Activated T-helper 1 cell treated with anti-CD3 and anti-CD28 coated beads, Interleukin-12 subunit alpha, Interleukin-12 subunit beta, Interleukin-2, Interleukin-4 antibody, amounts not matched to agents 30 ng/mL and 10 ng/mL and 1 ng/mL, durations not matched to agents 14 hours and 24 hours and 36 hours (primary cell): Measurements from ENCODE around the gene LRRN2. TPM values are rescaled to one million over a fixed set of nuclear protein-coding genes. Genes with fewer than 3 reads are reported as not detected.

Experiments used
- DNase-seq: peaks from one replicate; pipeline ENCODE4 v3.0.0; 2021; ENCODE audit warnings: low spot score
- H3K27ac Mint-ChIP-seq: one replicate; pipeline ENCODE4 v1.8.0; 2021; ENCODE audit warnings: mild to moderate bottlenecking, mixed read lengths
- H3K27me3 Mint-ChIP-seq: one replicate; pipeline ENCODE4 v1.8.0; 2022; ENCODE audit warnings: mild to moderate bottlenecking, moderate library complexity, mixed read lengths; ENCODE audit not compliant: insufficient read depth
- H3K36me3 Mint-ChIP-seq: one replicate; pipeline ENCODE4 v1.8.0; 2021; ENCODE audit warnings: low read depth, mixed read lengths
- H3K4me1 Mint-ChIP-seq: one replicate; pipeline ENCODE4 v1.8.0; 2021; ENCODE audit warnings: low read depth, mixed read lengths
- H3K4me3 Mint-ChIP-seq: one replicate; pipeline ENCODE4 v1.8.0; 2021; ENCODE audit warnings: mild to moderate bottlenecking, moderate library complexity, mixed read lengths
- H3K9me3 Mint-ChIP-seq: one replicate; pipeline ENCODE4 v1.8.0; 2021; ENCODE audit warnings: mixed read lengths
- intact Hi-C: fragments of 100-400 bp; cut with micrococcal nuclease; formaldehyde crosslinking; loops from one replicate; pipeline ENCODE4 v1.15.1; 2024
- total RNA-seq: library from RNA; stranded (reverse); gene quantifications from 2 replicates; pipeline ENCODE4 v1.2.3, GENCODE V29; 2022

Gene LRRN2
- total RNA-seq, 1 donor from 2014 or later = not detected

DNA sequence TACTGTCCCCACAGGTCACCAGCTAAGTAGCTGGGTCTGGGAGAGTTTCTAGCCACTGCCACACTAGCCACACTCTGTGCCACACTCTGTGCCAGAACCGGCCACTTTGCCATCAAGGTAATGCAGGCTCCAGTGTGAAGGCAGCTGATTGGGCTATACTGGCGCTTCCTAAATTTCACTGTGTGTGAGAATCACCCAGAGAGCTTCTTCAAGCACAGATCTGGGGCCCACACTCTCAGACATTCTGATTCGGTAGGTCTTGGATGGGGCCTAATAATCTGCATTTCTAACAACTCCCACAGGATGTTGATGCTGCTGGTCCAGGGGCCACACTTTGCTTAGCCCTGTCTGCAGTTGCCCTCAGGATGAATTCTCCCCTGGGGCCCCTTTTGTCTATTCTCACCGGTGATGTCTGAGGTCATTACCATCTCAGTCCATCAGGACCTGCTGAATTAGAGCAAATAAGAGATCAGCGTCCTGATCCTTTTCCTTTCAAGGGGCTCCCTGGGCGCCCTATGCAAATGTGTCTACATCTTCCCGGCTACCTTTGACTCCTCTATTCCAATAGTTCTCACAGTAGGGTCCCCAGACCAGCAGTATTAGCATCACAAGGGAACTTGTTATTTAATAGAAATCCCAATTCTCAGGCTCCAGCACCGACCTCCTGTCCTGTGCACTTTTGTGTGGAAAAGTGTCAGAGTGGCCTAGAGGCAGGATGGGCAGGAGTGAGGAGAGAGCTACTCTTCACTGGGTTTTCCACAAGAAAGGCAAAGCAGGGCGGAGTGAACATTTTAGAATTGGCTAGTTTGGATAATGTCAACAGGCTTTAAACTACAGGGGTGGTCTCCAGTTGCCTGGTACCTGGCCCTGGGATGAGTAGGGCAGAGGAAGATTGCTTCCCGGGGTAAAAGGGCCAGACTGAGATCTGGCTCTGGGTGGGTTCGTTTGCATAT lies 24.7 kb upstream of the LRRN2 start:
- Mint-ChIP-seq H3K4me1 (no peaks in the 10 kb centered on the region), H3K36me3 (no peaks in the 10 kb centered on the region), H3K27me3 (peaks cover 24% of the 10 kb centered on the region), H3K4me3 (no peak overlapping the region), H3K9me3 (no peaks in the 10 kb centered on the region), H3K27ac (no peak overlapping the region)
- no peak for DNase-seq
- intact Hi-C loops = no loop called here

DNA sequence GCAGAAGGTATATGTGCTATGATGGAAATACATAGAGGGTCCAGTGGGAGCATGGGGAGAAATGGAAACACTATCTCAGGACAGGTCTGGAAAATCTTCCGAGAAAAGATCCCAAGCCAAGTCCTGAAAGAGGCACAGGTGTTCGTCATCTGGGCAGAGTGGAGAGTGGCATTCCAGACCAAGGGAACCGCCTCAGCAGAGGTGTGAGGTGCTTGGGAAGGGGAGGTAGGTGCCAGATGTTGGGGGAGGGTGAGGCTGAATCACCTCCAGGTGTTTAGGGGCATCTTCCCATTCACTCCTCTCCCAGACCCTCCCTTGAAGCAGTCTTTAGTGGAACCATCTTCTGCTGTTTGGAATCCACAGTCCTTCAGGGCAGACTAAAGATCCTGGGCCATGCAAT lies 23.5 kb upstream of the LRRN2 start:
- no peak for DNase-seq
- Mint-ChIP-seq H3K27me3 (peaks cover 24% of the 10 kb centered on the region), H3K4me1 (no peaks in the 10 kb centered on the region), H3K36me3 (no peaks in the 10 kb centered on the region), H3K27ac (no peak overlapping the region), H3K9me3 (no peaks in the 10 kb centered on the region), H3K4me3 (no peak overlapping the region)
- intact Hi-C loops = no loop called here

DNA sequence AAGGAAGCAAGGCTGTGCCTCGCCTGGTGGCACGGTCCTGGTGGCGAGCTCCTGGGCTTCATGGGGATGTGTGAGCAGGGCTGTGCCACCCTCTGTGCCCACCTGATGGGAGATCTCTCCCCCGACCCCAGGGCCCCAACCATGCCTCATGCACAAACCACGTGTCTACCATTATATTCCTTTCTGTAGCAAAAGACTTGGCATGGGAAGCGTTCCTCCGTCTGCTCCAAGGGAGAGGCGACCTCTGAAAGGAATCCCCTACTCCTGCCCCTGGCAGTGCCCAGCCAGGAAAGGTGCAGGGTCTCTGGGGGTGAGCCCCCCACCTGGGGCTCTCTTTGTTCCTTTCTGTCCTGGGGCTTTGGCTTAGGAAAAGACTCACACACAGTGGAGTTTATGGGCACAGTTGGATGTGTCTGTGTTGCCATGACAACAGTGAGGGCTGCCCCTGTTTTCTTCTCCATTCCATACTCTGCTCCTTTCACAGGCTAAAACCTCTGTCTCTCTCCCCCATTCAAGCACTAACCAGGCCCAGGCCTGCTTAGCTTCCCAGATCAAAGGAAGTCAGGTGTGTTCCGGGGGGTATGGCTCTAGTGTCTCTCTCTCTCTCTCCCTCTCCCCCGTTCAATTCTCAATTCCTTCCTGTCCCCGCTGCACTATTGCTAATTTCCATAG lies 21.4 kb upstream of the LRRN2 start:
- intact Hi-C loops = no loop called here
- H3K27me3 Mint-ChIP-seq = peaks cover 10% of the 10 kb centered on the region
- H3K27ac Mint-ChIP-seq = no peak overlapping the region
- H3K4me1 Mint-ChIP-seq = no peaks in the 10 kb centered on the region
- no peaks in the 10 kb centered on the region for H3K9me3 Mint-ChIP-seq
- H3K36me3 Mint-ChIP-seq = no peaks in the 10 kb centered on the region
- DNase-seq = no peak
- no peak overlapping the region for H3K4me3 Mint-ChIP-seq

DNA sequence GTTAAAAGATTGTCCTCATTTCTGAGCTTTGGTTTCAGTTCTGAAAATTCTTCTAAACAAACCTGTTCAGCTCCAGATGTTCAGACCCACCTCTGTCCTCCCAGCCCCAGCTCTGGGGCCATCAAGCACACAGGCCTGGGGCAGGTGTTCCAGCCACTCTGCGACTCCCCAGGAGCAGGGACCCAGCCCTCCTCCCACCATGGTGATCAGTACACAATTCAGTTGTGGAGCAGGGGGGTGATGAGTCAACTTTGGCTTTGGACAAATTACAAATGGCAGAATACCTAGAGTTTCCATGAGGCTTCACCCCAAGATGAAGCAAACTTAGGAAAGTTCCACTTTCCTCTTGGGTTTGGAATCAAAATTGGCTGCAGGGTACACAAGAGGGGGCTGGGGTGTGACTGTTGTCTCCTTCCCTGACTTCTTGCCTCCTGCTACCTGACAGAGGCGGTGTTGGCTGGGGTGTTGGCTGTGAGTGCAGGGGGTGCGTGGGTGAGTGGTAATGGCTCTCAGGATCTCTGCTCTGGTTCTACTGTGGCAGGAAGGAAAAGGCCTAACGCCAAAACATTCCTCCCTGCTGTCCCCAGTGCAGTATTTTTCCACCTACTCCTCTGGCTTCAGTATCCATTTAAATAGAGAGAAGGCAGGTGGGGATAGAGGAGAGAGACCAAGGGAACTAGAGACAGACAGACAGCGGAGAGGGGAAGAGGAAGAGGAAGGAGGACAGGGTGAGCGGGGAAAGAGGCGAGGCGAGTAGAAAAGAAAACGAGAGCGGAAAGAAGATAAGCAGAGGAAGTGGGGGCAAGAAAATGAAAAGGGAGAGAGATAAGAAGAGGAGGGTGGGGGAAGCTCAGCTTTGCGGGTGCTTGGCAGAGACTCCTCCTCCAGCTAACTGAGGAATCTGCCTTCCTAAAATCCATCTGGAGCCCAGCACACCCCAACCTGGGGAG lies 20.6 kb upstream of the LRRN2 start:
- intact Hi-C loops = no loop called here
- Mint-ChIP-seq H3K4me3 (no peak overlapping the region), H3K27me3 (peaks cover 9% of the 10 kb centered on the region), H3K9me3 (no peaks in the 10 kb centered on the region), H3K4me1 (no peaks in the 10 kb centered on the region), H3K27ac (no peak overlapping the region), H3K36me3 (no peaks in the 10 kb centered on the region)
- no peak for DNase-seq

DNA sequence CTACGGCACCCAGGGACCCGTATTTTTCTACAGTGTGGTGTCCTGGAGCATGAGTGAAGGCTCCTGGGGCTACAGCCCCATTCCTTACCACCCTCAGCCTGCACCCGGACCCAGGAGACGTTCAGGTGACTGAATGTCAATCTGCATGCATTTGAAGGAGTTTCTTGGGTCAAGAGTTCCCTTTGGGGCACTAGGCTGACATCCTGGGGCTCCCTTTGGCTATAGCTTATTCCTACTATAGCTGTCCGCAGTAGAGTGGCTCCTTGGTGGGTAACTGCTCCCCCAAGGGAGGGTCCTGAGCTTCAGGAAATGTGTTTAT lies 19.9 kb upstream of the LRRN2 start:
- H3K4me1 Mint-ChIP-seq = no peaks in the 10 kb centered on the region
- H3K36me3 Mint-ChIP-seq = no peaks in the 10 kb centered on the region
- intact Hi-C loops = no loop called here
- no peak for DNase-seq
- H3K27ac Mint-ChIP-seq = no peak overlapping the region
- peaks cover 3% of the 10 kb centered on the region for H3K27me3 Mint-ChIP-seq
- H3K9me3 Mint-ChIP-seq = no peaks in the 10 kb centered on the region
- no peak overlapping the region for H3K4me3 Mint-ChIP-seq

DNA sequence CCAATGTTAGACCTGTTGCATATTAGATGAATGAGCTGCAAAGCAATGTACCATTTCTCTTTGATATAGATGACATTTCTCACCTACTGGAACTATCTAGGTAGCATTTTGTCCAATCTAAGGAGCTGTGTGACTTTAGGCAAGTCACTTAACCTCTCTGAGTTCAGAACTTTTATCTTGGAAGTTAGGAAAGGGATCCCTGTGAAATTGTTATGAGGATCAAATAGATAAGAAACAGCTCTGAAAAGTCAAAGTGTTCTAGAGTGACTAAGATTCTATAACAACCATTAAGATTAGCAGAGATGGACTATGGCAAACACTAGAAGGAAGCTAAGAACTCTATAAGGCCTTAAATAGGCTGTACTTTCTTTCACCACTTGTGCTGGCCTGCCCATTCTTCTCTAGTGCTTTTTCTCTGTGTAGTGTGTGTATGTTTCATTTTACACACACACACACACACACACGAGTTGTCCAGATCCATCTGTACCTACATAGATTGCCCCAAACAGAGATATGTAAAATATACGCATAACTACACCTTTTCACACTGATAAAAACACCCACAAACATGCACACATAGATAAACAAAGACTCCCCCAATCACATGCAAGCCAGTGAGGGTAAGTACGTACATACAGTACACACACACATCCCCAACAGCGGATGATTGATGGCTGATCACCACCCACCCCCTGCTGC lies 19.4 kb upstream of the LRRN2 start:
- Mint-ChIP-seq H3K9me3 (no peaks in the 10 kb centered on the region), H3K27ac (no peak overlapping the region), H3K4me1 (no peaks in the 10 kb centered on the region), H3K36me3 (no peaks in the 10 kb centered on the region), H3K4me3 (no peak overlapping the region), H3K27me3 (peaks cover 3% of the 10 kb centered on the region)
- DNase-seq = no peak
- intact Hi-C loops = no loop called here

DNA sequence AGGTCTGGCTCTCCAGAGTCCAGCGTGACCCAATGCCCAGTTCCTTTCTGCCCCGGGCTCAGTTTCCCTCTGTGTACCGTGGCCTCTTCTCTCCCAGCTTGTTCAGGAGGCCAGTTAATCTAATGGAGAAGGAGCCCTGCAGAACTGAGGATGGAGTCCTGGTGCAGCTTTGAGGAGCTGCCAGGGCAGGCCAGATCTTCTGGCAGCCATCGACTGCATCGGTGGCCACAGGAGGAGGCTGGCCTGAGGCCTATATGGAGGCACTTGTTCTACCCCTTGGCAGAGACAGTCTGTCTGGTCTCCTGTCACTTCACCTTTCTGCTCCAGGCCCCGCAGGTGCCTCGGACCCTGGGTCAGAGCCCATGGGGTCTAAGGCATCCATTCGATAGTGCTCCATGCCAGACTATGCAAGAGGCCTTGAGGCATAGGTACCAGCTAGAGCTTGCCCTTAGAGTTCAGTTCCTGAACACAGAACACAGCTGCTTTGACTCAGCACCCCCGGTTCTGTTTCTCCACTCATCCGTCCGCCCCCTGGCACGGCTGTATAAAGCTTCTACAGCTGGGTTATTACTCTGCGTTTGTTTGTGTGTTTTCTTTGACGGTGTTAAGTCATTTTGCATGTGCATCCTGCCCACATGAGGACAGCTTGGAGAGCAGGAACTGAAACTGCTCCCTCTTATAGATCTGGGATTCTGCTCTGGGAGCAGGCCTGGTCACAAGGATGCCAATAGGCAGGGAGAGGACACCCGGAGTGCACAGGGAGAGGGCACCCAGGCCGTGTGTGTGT lies 18.5 kb upstream of the LRRN2 start:
- no peaks in the 10 kb centered on the region for H3K9me3 Mint-ChIP-seq
- no peak overlapping the region for H3K4me3 Mint-ChIP-seq
- DNase-seq = no peak
- no peaks in the 10 kb centered on the region for H3K36me3 Mint-ChIP-seq
- intact Hi-C loops = no loop called here
- peaks cover 7% of the 10 kb centered on the region for H3K27me3 Mint-ChIP-seq
- H3K27ac Mint-ChIP-seq = no peak overlapping the region
- H3K4me1 Mint-ChIP-seq = no peaks in the 10 kb centered on the region

DNA sequence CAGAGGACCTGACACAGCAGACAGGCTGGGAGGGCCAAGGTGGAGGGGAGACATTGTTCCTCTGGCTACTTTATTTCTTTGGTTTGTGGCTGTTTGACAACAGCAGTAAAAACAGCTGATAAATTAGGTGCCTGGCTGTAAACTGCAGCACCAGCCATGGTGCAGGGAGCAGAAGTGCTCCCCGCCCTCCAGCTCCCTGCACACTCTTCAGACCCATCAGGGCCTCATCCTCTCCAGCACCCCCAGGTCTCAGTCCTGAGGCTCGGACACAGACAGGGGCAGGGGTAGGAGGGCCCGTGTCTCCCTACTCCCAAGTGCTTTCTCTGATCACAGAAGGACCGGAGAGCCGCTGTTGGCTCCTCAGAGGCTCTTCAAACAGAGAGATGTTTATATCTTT lies 17.7 kb upstream of the LRRN2 start:
- no peaks in the 10 kb centered on the region for H3K9me3 Mint-ChIP-seq
- H3K36me3 Mint-ChIP-seq = no peaks in the 10 kb centered on the region
- H3K4me3 Mint-ChIP-seq = no peak overlapping the region
- no peak for DNase-seq
- intact Hi-C loops = no loop called here
- H3K27ac Mint-ChIP-seq = no peak overlapping the region
- H3K27me3 Mint-ChIP-seq = peaks cover 7% of the 10 kb centered on the region
- no peaks in the 10 kb centered on the region for H3K4me1 Mint-ChIP-seq

DNA sequence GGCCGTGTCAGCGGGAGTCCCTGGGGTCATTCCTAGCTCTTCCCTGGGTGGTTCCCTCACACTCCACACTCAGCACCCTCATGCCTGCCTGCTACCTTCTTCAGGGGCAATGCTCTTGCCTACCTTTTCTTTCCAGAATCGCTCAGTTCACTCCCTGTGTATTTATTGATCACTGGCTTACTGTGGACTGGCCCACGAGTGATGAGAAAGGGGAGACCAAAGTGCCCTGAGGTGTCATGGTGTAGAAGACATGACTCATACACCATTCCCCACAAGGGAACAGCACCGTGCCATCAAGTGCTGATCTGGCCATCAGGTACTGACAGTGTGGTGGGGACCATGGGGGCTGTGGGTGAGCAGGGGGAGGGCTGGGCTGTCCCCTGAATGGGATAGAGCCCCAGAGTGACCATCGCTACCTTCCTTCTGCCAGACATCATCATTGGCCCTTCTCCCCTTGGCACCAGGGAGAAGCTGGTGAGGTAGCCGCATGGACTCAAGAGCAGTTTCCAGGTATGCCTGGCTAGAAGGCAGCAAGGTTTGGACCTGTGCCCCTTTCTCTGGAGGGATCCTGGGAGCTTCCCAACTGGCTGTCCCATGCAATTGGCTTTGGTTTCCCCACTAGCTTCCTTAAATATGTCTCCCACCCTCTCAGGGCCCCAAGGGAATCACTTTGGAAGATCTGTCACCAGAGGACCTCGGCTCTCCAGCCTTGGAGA lies 17.2 kb upstream of the LRRN2 start:
- Mint-ChIP-seq H3K27me3 (peaks cover 7% of the 10 kb centered on the region), H3K9me3 (no peaks in the 10 kb centered on the region), H3K36me3 (no peaks in the 10 kb centered on the region), H3K4me3 (no peak overlapping the region), H3K4me1 (no peaks in the 10 kb centered on the region), H3K27ac (no peak overlapping the region)
- no peak for DNase-seq
- intact Hi-C loops = no loop called here

DNA sequence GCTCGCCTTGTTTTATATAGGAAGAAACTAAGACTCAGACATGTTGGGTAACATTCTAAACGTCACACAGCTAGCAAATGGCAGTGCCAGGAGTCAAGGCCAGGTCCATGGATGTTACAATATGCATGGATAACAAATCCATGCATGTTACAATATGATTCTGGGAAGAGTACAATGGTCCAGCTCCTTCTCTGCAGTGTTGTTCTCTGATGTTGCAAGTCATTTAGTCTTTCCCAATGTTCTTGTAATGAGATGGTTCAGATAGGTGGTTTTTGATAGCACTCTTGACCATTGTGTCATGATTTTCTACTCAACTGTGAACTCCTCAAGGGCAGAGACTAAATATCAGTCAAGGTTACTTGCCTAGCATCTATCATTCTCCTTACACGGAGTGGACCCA lies 15.7 kb upstream of the LRRN2 start:
- DNase-seq = no peak
- intact Hi-C loops = no loop called here
- H3K27ac Mint-ChIP-seq = no peak overlapping the region
- H3K4me1 Mint-ChIP-seq = no peaks in the 10 kb centered on the region
- no peak overlapping the region for H3K4me3 Mint-ChIP-seq
- H3K27me3 Mint-ChIP-seq = peaks cover 7% of the 10 kb centered on the region
- H3K9me3 Mint-ChIP-seq = no peaks in the 10 kb centered on the region
- no peaks in the 10 kb centered on the region for H3K36me3 Mint-ChIP-seq

DNA sequence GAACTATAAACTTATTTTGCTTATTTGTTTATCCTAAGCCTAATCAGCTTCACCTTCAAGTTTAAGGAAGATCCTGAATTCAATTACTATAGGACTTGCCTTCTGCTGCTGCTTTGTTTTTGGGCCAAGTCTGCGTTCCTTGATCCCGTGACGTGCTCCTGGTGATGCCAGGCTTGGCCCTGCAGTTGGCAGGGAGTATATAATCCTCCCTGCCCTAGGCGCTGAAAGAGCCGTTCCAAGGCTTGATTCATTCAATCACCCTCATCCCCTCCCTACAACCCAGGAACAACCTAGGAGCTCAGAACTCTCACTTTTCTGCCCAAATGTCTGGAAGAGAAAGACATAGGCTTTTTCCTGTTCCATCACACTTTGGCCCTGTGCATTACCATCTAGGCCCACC lies 12.4 kb upstream of the LRRN2 start:
- no peaks in the 10 kb centered on the region for H3K4me1 Mint-ChIP-seq
- intact Hi-C loops = no loop called here
- no peak for DNase-seq

More for the DNA sequence above, 12.4 kb upstream of the LRRN2 start:
- Mint-ChIP-seq H3K36me3 (no peaks in the 10 kb centered on the region), H3K4me3 (no peak overlapping the region), H3K27me3 (peaks cover 15% of the 10 kb centered on the region), H3K27ac (no peak overlapping the region), H3K9me3 (no peaks in the 10 kb centered on the region)
